Activated CD8-positive, alpha-beta T cell treated with anti-CD3 and anti-CD28 coated beads for 36 hours (primary cell): Measurements from ENCODE around the gene MDFIC2. TPM values are rescaled to one million over a fixed set of nuclear protein-coding genes. Genes with fewer than 3 reads are reported as not detected.

Source experiments
- ATAC-seq: fragments of 200-7000 bp; cut with Tn5 transposase; one replicate; pipeline ENCODE4 v1.10.0; 2021; ENCODE audit warnings: mild to moderate bottlenecking, moderate library complexity
- CTCF ChIA-PET: fragments of 350-600 bp; sonication (Branson Sonifier 250); formaldehyde crosslinking; loops from one replicate; lab custom pipeline; 2021; ENCODE audit warnings: antibody characterized with exemption; lab: Charles Lee
- POLR2A ChIA-PET: fragments of 350-600 bp; sonication (Branson Sonifier 250); formaldehyde crosslinking; loops from one replicate; lab custom pipeline; 2021; ENCODE audit warnings: antibody characterized with exemption; lab: Charles Lee
- DNase-seq: peaks from one replicate; pipeline ENCODE4 v3.0.0-alpha.2; 2020
- H3K27ac Mint-ChIP-seq: one replicate; pipeline ENCODE4 v1.8.0; 2021; ENCODE audit warnings: mild to moderate bottlenecking, mixed read lengths
- H3K27me3 Mint-ChIP-seq: one replicate; pipeline ENCODE4 v1.8.0; 2021; ENCODE audit warnings: mixed read lengths
- H3K36me3 Mint-ChIP-seq: one replicate; pipeline ENCODE4 v1.8.0; 2021; ENCODE audit warnings: low read depth, mixed read lengths
- H3K4me1 Mint-ChIP-seq: one replicate; pipeline ENCODE4 v1.8.0; 2021; ENCODE audit warnings: low read depth, mixed read lengths
- H3K4me3 Mint-ChIP-seq: one replicate; pipeline ENCODE4 v1.8.0; 2021; ENCODE audit warnings: mild to moderate bottlenecking, moderate library complexity, mixed read lengths
- H3K9me3 Mint-ChIP-seq: one replicate; pipeline ENCODE4 v1.8.0; 2021; ENCODE audit warnings: mixed read lengths
- intact Hi-C: fragments of 100-400 bp; cut with micrococcal nuclease; formaldehyde crosslinking; loops from one replicate; pipeline ENCODE4 v1.10.0; 2022
- total RNA-seq, 2 experiments: library from RNA; stranded (reverse); gene quantifications; one replicate each; pipeline ENCODE4 v1.2.3, GENCODE V29; 2021
- TF ChIP-seq, protein P1 (sequence below): fragments of 200-600 bp; IDR thresholded peaks from one replicate; pipeline ENCODE4 v1.8.0; 2022; ENCODE audit warnings: antibody characterized with exemption, mild to moderate bottlenecking

Gene MDFIC2
- total RNA-seq, 2 experiments from 2014 or later: not detected

DNA sequence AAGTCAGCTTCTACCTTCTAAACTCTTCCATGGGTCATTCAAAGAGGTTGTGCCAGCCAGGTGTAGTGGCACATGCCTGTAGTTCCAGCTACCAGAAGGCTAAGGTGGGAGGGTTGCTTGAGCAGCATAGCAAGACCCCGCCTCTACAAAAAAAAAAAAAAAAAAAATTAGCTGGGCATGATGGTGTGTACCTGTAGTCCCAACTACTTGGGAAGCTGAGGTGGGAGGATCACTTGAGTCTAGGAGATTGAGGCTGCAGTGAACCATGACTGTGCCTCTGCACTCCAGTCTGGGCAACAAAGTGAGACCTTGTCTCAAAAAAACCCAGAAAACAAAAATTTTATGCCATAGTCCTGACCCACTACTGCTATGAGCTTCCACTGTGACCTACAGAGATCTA is 126.8 kb downstream of the MDFIC2 start:
- Mint-ChIP-seq H3K9me3 (no peaks in the 10 kb centered on the region), H3K4me3 (no peak overlapping the region), H3K27ac (no peak overlapping the region), H3K27me3 (peaks cover 4% of the 10 kb centered on the region), H3K4me1 (no peaks in the 10 kb centered on the region), H3K36me3 (no peaks in the 10 kb centered on the region)
- TF ChIP-seq, protein P1, sequence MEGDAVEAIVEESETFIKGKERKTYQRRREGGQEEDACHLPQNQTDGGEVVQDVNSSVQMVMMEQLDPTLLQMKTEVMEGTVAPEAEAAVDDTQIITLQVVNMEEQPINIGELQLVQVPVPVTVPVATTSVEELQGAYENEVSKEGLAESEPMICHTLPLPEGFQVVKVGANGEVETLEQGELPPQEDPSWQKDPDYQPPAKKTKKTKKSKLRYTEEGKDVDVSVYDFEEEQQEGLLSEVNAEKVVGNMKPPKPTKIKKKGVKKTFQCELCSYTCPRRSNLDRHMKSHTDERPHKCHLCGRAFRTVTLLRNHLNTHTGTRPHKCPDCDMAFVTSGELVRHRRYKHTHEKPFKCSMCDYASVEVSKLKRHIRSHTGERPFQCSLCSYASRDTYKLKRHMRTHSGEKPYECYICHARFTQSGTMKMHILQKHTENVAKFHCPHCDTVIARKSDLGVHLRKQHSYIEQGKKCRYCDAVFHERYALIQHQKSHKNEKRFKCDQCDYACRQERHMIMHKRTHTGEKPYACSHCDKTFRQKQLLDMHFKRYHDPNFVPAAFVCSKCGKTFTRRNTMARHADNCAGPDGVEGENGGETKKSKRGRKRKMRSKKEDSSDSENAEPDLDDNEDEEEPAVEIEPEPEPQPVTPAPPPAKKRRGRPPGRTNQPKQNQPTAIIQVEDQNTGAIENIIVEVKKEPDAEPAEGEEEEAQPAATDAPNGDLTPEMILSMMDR: no peak
- CTCF ChIA-PET: no interaction called here
- intact Hi-C loops: no loop called here
- no peak for DNase-seq
- ATAC-seq: no peak
- POLR2A ChIA-PET: no interaction called here

DNA sequence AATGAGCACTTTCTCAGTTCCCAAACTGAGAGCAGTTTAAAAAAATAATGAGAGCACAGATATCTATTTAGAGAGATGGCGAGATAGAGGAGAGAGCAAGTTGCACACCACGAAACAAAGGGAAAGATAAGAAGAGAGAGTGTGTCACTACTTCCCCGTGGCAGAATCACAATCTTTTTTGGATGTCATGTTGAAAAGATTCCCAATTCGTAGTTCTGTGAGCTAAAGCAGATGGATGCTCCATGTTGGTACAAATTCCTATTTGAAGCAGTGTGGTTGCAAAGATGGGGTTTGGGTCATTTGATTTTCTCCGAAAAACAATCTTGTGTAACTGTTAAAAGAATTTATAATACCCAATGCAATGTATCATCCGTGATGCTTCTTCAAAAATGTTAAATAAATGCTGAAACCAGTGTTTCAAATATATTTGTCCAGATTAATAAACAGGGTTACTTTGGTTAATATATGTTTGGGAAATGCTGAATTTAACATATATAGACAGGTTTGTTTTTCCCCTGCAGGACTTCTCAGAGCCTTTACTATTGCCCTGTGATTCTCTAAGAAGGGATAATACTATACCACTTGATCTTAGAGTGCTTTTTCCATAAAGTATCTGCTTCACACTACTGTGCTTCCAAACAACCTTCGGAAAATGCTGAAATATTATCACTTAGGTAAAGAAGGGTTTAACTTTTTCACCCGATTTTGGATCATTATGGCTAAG is 128.5 kb downstream of the MDFIC2 start:
- CTCF ChIA-PET: no interaction called here
- H3K27me3 Mint-ChIP-seq: peaks cover 3% of the 10 kb centered on the region
- H3K27ac Mint-ChIP-seq: no peak overlapping the region
- no peaks in the 10 kb centered on the region for H3K9me3 Mint-ChIP-seq
- no peak for ATAC-seq
- TF ChIP-seq, protein P1: no peak
- H3K4me3 Mint-ChIP-seq: no peak overlapping the region
- H3K4me1 Mint-ChIP-seq: no peaks in the 10 kb centered on the region
- POLR2A ChIA-PET: no interaction called here
- intact Hi-C loops: no loop called here
- no peaks in the 10 kb centered on the region for H3K36me3 Mint-ChIP-seq
- DNase-seq: no peak

DNA sequence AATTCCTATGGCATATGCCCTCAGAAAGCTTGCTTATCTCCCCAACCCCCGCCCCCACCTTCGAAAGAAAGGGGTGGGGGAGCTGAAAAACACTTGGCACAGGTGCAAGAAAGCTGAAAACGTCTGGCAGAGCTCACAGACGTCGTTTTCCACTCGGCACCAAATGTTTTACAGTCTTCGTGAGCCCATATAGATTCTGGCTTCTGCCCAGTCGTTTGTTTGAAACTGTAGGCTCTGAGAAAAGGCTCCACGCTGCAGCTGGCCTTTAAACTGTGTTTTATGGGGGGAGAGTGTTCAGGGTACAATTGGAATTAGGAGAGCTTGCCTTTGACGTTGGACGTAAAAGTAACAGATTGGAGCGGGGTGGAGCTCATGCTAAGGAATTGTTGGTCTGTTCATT is 130.3 kb downstream of the MDFIC2 start:
- ATAC-seq: no peak
- H3K4me3 Mint-ChIP-seq: no peak overlapping the region
- DNase-seq: no peak
- H3K9me3 Mint-ChIP-seq: no peaks in the 10 kb centered on the region
- no peaks in the 10 kb centered on the region for H3K36me3 Mint-ChIP-seq
- intact Hi-C loops: no loop called here
- H3K4me1 Mint-ChIP-seq: no peaks in the 10 kb centered on the region
- ChIA-PET CTCF (interaction anchor here (0.6 kb wide), 1 partner anchor 41 kb away, joined by 3 read pairs; no protein-coding TSS in a partner anchor), POLR2A (interaction anchor here (0.6 kb wide), 1 partner anchor 272 kb away, joined by 3 read pairs; no protein-coding TSS in a partner anchor)
- TF ChIP-seq, protein P1: no peak
- no peak overlapping the region for H3K27ac Mint-ChIP-seq
- H3K27me3 Mint-ChIP-seq: peaks cover 3% of the 10 kb centered on the region

DNA sequence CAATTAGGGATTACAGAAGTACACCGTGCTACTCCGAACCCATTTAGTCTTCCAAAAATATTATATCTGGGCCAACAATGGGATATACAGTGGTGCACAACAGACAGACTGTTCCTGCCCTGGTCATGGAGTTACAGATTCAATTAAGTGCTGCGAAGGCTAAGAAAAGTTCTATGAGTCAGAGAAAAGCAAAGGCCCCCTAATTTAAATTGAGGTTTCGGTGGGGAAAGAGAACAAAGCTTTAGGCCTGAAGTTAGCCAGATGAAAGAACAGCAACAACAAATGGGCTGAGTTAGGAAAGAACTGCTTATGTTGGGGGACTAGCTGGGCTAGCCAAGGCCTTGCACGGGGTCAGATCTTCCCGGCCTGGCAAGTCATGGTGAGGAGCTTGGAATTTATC is 131.8 kb downstream of the MDFIC2 start:
- Mint-ChIP-seq H3K27me3 (peaks cover 3% of the 10 kb centered on the region), H3K4me3 (no peak overlapping the region), H3K4me1 (no peaks in the 10 kb centered on the region), H3K36me3 (no peaks in the 10 kb centered on the region), H3K9me3 (no peaks in the 10 kb centered on the region), H3K27ac (no peak overlapping the region)
- ChIA-PET CTCF (no interaction called here), POLR2A (no interaction called here)
- intact Hi-C loops: no loop called here
- ATAC-seq (no peak), DNase-seq (no peak)
- TF ChIP-seq, protein P1: no peak

DNA sequence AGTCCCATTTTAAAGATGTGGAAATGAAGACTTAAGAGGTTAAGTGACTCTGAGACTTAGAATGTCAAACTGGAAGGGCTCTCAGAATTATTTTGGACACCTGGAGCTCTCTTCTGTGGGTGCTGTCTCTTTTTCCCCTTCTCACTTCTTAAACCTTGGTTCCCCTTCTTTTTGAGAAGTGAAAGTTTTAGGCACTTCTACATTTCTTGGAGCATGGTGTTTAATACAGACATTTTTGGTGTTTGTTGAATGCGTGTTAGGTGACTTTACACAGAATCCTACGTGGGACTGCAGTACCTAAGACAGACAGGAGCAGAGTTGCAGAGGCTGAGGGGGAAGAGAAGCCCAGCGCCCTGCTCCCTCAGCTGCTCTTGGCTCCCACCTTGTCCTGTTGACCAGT is 133.3 kb downstream of the MDFIC2 start:
- TF ChIP-seq, protein P1: no peak
- H3K36me3 Mint-ChIP-seq: no peaks in the 10 kb centered on the region
- no peaks in the 10 kb centered on the region for H3K9me3 Mint-ChIP-seq
- intact Hi-C loops: no loop called here
- ATAC-seq (no peak), DNase-seq (no peak)
- no peaks in the 10 kb centered on the region for H3K4me1 Mint-ChIP-seq
- peaks cover 3% of the 10 kb centered on the region for H3K27me3 Mint-ChIP-seq
- no peak overlapping the region for H3K4me3 Mint-ChIP-seq
- no peak overlapping the region for H3K27ac Mint-ChIP-seq
- ChIA-PET CTCF (no interaction called here), POLR2A (no interaction called here)
